ENCODE results near the gene GALC.
"Not testable (repeated sequence)": the region's sequence is repeated elsewhere in the genome, so short reads cannot be mapped to it uniquely, and the experiment has no call there.

GALC gene

GRCh38 chr14:87992718-87993628 lies at the start of gene GALC:
GALC (minus strand) TSS chr14:87993182; CDS start chr14:87993164, 18 bp downstream.
- DNase-seq: peak; percentile 91

DNA sequence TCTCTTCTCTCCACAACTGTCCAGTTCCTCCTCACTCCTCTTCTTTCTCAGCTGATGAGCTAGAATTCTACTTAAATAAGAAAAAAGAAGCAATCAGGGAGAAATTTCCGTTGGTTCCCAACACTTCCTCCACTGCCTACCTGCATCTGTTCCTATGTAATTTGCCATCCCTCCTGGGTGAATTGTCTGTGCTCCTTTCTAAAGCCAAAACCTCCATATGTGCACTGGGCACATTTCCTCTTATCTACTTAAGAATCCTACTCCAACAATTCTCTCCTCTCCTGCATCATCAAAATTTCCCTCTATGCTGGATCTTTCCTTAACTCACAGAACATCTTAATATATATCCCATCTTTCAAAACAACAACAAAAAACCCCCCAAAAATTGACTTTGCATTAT lies 47.2 kb upstream of the GALC start:
- DNase-seq: no peak

- no peak for DNase-seq
Measured at GRCh38 chr14:88039197-88039596, 46.2 kb upstream of the GALC start.

- DNase-seq: no peak
Measured at GRCh38 chr14:88037325-88037724, 44.3 kb upstream of the GALC start.

GRCh38 chr14:88036422-88036821 lies 43.4 kb upstream of the GALC start:
- no peak for DNase-seq

DNA sequence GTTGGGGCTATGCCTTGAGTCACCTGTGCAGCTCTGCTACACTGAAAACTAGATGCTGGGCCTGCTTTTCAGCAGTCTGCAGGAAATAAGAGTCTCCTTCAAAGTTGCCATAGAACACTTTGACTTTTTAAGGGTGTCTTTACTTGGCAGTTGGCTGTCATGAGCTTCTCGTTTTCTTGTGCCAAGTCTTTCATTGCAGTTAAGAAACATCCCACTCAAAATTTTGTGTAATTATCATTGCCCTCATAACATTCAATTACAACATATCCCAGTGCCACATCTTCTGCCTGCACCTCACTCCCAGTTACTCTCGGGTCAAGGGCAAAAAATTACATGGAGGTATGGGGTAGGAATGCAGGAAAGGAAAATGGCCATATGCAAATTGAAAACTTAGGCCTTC lies 41.1 kb upstream of the GALC start:
- no peak for DNase-seq

DNA sequence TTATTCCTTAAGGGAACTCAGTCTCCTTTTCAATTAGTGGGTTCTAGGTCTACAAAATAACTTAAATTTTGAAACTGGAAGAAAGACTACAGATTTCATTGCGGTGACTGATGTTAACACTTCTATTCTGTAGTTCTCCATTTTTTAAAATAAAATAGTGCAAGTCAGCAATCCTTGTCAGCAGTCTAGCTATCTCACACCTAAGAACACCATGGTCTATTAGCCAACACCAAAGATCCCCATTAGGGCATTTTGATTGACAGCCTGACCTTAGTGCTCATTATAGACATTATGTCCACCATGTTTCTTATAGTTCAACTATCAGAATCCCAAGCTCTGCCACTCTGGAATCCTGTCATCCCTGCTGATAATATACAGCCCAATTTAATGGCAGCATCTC lies 39.4 kb upstream of the GALC start:
- DNase-seq: no peak

DNA sequence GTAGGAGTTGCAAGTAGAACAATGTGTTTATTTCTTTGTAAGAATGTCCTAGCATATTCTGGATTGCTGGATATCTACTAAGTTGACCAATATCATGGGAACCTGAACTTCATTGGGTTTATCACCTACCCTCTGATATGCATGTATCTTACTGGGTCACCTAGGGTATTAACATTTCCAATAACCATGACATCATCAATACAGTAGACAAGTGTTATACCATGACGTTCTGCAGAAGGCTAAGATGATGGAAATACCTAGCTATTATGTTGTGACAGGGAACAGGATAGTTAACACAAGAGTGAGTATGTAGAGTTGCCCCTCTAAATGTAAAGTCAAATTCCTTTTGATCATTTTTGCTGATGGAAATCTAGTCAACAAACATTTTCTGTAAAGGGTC lies 37.9 kb upstream of the GALC start:
- no peak for DNase-seq

DNA sequence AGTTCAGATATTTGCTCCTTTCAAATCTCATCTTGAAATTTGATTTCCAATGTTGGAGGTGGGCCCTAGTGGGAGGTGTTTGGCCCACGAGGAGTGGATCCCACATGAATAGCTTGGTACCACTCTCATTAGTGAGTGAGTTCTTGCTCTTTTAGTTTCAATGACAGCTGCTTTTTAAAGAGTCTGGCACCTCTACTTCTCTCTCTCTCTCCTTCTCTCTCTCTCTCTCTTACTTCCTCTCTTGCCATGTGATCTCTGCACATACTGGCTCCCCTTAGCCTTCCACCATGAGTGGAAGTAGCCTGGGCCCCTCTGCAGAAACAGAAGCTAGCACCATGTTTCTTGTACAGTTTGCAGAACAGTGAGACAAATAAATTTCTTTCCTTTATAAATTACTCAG lies 37.1 kb upstream of the GALC start:
- no peak for DNase-seq

GRCh38 chr14:88029500-88029899 lies 36.5 kb upstream of the GALC start:
- DNase-seq: no peak

DNA sequence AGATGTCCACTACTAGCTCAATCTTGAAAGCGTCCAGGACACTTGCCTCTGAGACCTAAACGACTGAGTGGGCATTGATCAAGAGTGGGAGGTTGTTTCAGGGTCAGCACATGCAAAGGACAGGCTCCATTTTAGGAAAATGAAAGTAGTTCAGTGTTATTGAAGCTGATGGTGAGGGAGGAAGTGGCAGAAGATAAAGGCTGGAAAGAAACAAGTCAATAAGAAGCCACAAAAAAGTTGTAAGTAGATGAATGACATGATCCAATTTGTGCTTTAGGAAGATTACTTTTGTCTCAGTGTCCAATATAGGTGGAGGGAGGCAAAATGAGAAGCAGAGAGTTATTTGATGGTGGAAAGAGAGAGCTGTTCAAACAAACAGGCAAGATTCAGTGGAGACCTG lies 33.9 kb upstream of the GALC start:
- DNase-seq: no peak

- no peak for DNase-seq
Measured at GRCh38 chr14:88025313-88025712, 32.3 kb upstream of the GALC start.

- DNase-seq: not testable (repeated sequence)
Measured at GRCh38 chr14:88024252-88025086, 31.5 kb upstream of the GALC start.

DNA sequence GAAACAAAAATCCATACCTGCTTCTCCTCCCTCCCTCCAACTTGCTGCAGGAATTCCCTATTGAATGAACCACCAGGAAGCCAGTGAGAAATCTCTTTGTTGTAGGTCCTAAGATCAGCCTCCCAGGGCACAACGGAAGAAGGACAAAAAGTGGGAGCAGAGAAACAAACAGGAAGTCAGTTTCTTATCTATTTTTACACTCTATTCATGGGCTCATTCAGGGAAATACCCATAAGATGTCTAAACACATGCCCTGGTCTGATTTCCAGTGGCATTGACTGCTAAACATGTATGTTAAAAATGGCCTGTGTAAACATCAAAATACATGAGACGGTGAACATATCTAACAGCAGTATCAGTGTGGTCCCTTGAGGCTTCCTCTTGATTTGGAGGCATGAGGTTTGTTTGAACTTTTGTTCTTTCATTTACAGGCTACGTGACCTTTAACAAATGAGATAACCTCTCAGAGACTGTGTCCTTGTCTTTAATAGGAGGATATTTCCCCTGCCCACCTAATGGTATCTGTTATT lies 30.7 kb upstream of the GALC start:
- DNase-seq: no peak

DNA sequence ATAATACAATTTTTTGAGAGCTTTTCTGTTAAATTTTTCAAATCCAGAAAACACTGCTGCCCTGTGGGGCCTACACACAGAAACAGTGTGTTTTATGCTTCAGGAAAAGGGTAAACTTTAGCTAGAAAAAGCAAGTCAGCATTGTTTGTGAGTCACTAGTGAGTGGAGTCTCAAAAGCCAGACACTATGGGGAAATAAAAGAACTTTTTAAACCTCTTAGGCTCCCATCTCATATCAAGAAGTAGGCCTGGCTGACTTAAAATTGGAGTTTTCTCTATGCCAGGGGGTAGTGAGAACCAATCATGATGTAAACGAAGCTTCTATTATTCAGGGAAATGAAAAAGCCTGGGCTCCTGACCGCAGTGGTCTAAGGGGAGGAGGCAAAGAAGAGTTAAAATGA lies 24.6 kb upstream of the GALC start:
- no peak for DNase-seq

GRCh38 chr14:88016768-88017167 lies 23.8 kb upstream of the GALC start:
- no peak for DNase-seq

DNA sequence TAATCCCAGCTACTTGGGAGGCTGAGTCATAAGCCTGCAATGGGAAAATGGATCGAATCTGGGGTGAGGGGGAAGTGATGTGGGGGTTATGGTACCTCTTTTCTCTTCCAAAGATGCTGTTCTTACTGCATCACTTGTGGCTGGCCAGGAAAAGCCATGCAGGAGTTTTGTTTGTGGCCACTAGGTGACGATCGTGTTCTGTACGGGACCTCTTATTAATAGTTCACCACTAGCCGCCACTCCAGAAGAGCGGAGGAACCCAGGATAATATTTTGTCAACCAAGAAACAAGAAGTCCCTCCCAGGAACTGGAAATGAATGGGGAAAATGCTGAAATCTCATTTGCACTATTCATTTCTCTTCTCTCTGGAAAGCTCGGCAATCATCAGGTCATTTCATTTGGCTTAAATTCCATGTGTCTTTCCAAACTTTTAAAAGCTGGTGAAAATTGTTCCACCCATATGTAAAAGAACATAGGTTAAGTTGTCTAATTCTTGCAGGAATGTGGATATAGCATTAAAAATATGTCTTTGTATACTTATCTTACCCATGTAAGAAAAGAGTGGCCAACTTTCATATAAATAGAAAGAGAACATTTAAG lies 20.9 kb upstream of the GALC start:
- peak; percentile 65 for DNase-seq

DNA sequence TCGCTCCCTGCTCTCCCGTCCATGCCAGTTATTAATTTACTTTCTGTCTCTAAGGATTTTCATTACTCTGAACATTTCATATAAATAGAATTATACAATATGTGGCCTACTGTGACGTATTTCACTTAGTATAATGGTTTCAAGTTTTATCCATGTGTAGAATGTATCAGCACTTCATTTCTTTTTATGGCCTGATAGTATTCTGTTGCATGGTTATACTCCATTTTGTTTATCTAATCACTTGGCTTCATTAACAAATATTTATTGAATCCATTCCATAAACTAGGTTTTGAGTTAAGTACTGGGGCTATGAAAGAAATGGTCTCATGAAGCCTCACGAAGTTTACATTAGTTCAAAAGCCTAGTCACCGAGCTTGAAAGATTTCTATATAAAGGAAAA lies 19.5 kb upstream of the GALC start:
- no peak for DNase-seq

- DNase-seq: no peak
Measured at GRCh38 chr14:88010331-88010730, 17.3 kb upstream of the GALC start.

- DNase-seq: no peak
Measured at GRCh38 chr14:88009486-88009885, 16.5 kb upstream of the GALC start.

- no peak for DNase-seq
Measured at GRCh38 chr14:88008039-88008742, 15.2 kb upstream of the GALC start.

GRCh38 chr14:88007608-88008007 lies 14.6 kb upstream of the GALC start:
- DNase-seq: no peak

Data from fibroblast of upper back skin (primary cell).